GM12864 (cell line): ENCODE measurements around the gene SORL1.
A peak's percentile ranks its signal among the peaks of the same experiment; 100 is the strongest.

Experiments used
- DNase-seq: peaks from one replicate; pipeline ENCODE4 v3.0.0-alpha.2; 2011; ENCODE audit warnings: low read depth
- H3K4me3 ChIP-seq: 2 replicates; pipeline ENCODE4 v1.5.1; 2011; ENCODE audit warnings: mild to moderate bottlenecking, low read depth, low read length, control low read depth
- TF ChIP-seq, protein P1 (sequence below): IDR thresholded peaks from 2 replicates; pipeline ENCODE4 v1.5.1; 2011; ENCODE audit warnings: low read depth, mild to moderate bottlenecking, moderate library complexity, low read length, control low read depth, inconsistent platforms; ENCODE audit errors: missing control alignments

The SORL1 gene

DNA sequence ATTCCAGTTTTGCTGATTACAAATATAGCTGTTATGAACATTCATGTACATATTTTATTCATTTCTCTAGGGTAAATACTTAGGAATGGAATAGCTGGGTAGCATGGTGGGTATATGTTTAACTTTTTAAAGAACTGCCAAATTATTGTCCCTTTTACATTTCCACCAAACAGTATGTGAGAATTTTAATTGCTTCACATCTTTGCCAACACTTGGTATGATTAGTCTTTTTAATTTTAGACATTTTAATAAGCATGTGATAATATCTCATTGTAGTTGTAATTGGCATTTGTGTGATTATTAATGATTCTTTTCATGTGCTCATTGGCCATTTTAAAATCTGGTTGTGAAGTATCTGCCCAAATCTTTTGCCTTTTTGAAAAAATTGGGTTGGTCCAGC lies 73.3 kb downstream of the SORL1 start:
- no peak overlapping the region for H3K4me3 ChIP-seq

DNA sequence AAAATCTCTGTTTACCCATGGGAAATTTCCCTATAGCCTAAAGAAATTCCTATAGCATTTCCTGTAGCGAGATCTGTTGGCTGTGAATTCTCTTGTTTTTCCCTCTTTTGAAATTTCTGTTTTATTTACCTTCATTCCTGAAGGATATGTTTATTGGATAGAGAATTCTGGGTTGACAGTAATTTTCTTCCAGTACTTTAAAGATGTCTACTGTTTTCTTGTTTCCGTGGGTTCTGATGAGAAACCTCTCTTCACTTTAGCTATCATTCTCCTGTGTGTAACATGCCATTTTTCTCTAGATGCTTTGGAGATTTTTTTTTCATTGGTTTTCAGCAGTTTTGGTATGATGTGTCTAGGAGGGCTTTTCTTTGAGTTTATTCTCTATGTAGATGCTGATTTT lies 78.1 kb downstream of the SORL1 start:
- no peak overlapping the region for H3K4me3 ChIP-seq
- TF ChIP-seq, protein P1, sequence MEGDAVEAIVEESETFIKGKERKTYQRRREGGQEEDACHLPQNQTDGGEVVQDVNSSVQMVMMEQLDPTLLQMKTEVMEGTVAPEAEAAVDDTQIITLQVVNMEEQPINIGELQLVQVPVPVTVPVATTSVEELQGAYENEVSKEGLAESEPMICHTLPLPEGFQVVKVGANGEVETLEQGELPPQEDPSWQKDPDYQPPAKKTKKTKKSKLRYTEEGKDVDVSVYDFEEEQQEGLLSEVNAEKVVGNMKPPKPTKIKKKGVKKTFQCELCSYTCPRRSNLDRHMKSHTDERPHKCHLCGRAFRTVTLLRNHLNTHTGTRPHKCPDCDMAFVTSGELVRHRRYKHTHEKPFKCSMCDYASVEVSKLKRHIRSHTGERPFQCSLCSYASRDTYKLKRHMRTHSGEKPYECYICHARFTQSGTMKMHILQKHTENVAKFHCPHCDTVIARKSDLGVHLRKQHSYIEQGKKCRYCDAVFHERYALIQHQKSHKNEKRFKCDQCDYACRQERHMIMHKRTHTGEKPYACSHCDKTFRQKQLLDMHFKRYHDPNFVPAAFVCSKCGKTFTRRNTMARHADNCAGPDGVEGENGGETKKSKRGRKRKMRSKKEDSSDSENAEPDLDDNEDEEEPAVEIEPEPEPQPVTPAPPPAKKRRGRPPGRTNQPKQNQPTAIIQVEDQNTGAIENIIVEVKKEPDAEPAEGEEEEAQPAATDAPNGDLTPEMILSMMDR = no peak
- DNase-seq = no peak

More for the DNA sequence above, 73.3 kb downstream of the SORL1 start:
- DNase-seq = no peak
- TF ChIP-seq, protein P1 = no peak

DNA sequence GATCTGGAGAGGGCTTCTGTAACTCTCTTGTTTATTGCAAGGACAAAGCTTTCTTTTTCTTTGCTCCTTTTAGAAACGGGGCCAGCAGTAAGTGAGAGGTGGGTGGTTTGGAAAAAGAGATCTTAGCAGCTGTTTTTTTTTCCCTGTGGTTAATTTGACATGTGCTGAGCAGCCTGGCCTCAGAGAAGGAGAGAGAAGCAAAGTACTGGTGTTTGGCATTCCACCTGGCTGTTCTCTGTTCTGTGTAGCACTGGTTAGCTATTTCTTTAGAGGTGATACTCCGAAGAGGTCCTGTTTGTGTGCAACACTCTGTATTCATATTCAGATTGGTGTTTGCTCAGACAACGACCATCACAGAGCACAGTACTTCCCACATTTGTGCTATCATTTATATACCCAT lies 81.5 kb downstream of the SORL1 start:
- no peak overlapping the region for H3K4me3 ChIP-seq
- TF ChIP-seq, protein P1 = no peak
- no peak for DNase-seq

DNA sequence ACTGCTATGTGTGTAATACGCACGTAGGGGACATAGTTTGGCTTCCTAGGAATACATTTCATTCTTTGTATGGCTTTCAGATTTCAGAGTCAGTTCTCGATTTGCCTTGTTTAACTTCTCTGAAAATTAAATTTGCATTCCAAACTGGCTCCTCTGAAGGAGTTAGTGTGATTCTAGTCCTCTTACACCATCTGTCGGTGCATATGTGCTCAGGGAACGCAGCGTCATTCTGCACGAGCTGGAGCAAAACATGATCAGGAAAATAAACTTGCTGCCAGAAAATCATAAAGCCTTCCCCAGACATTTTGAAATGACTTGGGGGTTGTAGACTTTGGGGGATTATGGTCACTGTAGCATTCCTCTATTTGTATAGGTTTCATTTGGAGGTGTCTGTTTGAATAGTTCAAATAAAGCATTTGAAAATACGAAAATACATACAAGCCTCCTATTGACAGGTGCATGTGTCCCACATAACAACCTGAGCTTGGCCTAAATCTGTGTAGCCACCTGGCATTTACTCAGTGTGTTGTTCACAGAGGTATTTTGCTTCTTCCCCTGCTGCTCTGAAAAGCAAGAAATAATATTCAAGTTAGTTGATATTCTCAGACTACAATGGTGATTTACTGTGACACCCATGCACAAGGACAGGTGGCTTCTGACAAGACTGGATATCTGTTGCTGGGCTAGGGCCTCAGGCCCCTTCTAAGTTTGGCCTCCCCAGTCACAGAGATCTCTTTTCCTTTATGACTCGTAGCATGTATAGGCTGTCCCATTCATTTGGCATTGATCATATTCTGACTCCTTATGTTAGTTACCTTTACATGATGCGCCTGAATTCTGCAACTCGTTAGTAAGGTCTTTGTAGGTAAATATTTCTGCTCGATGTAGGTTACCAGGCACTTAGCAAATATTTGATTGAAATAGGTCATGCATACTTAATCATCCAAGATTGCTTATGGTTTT lies 82.3 kb downstream of the SORL1 start:
- TF ChIP-seq, protein P1 = peak; percentile 57
- no peak overlapping the region for H3K4me3 ChIP-seq
- peak; percentile 44 for DNase-seq

DNA sequence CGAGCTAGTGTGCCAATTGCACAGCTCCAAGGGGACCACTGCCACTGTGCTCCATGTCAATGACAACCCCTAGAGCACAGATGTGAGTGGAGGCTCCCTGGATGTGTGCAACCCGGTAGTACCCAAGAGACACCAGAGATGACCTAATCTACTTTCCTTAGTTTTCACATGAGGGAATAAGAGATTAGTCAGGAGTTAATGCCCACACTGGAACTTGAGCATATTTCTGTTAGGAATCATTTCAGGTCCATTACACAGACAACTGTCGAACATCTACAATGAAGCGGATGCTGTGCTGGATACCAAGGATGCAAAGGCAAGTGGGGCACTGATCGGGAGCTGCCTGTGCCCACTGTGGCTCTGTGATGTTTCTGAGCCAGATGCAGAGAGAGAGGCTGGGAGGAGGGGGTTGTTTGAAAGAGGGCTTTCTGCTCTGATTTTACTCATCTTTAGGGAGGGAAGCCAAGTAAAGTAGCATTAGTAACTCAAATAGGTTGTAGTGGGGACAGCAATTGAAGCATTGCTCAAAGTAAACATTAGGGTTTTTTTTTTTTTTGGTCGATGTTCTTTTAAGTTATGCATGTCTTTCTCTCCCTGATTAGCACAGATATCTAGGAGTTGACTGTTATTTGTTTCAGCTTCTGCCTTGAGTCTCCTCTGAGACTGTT lies 83.1 kb downstream of the SORL1 start:
- no peak overlapping the region for H3K4me3 ChIP-seq
- TF ChIP-seq, protein P1 = no peak
- DNase-seq = no peak

DNA sequence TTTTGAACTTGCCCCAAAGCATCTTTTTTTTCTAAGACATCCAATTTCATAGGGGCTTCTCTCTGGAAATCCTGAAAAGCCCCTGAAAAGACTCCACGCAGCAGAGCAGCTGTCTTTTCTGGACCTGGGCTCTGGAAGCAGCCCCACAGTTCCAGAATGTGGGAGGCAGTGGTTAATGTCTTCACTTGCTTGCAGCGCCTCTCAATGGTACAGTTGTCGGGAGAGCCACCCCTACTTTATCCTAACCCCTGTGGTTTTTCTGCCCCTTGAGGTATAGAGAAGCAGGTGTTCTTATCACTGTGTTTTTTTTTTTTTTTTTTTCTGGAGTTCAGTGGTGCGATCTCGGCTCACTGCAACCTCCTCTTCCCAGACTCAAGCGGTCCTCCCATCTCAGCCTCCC lies 84.0 kb downstream of the SORL1 start:
- no peak for DNase-seq
- H3K4me3 ChIP-seq = no peak overlapping the region
- TF ChIP-seq, protein P1 = no peak
